Astrocyte of the spinal cord (primary cell): Measurements from ENCODE around the gene PRRC1.

Source experiments
- DNase-seq: peaks from one replicate; pipeline ENCODE4 v3.0.0; 2011; ENCODE audit warnings: low read depth, low spot score
- H3K4me3 ChIP-seq: 2 replicates; pipeline ENCODE4 v1.5.1; 2011; ENCODE audit warnings: low read depth, mild to moderate bottlenecking, low read length, moderate library complexity
- in situ Hi-C: cut with HindIII; loops from 2 replicates; pipeline ENCODE4 v1.10.0; 2017; ENCODE audit warnings: low sequenced_read_pairs
- TF ChIP-seq, protein P1 (sequence below): IDR thresholded peaks from 2 replicates; pipeline ENCODE4 v1.5.1; 2012; ENCODE audit warnings: low read depth, mild to moderate bottlenecking, low read length, inconsistent platforms

PRRC1 gene

DNA sequence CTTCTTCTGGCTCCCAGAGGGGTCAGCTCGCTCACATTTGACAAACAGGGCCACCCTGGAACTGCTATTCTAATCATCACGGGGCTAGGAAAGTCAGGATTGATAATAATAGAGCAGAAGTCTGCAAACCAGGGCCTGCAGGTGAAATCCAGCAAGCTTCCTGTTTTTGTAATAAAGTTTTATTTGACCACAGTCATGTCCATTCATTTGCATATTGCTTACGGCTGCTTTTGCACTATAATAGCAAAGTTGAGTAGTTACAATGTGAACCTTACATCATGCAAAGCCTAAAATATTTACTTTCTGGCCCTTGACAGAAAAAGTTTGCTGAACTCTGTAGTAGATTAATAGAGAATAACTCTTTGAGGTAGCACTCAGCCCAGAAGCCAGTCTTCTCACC is 68.2 kb downstream of the PRRC1 start:
- DNase-seq: no peak

GRCh38 chr5:127586066-127586770 is 68.8 kb downstream of the PRRC1 start:
- no peak for DNase-seq
- no peak overlapping the region for H3K4me3 ChIP-seq
- in situ Hi-C loops: no loop called here
- TF ChIP-seq, protein P1, sequence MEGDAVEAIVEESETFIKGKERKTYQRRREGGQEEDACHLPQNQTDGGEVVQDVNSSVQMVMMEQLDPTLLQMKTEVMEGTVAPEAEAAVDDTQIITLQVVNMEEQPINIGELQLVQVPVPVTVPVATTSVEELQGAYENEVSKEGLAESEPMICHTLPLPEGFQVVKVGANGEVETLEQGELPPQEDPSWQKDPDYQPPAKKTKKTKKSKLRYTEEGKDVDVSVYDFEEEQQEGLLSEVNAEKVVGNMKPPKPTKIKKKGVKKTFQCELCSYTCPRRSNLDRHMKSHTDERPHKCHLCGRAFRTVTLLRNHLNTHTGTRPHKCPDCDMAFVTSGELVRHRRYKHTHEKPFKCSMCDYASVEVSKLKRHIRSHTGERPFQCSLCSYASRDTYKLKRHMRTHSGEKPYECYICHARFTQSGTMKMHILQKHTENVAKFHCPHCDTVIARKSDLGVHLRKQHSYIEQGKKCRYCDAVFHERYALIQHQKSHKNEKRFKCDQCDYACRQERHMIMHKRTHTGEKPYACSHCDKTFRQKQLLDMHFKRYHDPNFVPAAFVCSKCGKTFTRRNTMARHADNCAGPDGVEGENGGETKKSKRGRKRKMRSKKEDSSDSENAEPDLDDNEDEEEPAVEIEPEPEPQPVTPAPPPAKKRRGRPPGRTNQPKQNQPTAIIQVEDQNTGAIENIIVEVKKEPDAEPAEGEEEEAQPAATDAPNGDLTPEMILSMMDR: no peak

More for the DNA sequence above, 68.2 kb downstream of the PRRC1 start:
- in situ Hi-C loops: no loop called here
- TF ChIP-seq, protein P1: no peak
- no peak overlapping the region for H3K4me3 ChIP-seq

DNA sequence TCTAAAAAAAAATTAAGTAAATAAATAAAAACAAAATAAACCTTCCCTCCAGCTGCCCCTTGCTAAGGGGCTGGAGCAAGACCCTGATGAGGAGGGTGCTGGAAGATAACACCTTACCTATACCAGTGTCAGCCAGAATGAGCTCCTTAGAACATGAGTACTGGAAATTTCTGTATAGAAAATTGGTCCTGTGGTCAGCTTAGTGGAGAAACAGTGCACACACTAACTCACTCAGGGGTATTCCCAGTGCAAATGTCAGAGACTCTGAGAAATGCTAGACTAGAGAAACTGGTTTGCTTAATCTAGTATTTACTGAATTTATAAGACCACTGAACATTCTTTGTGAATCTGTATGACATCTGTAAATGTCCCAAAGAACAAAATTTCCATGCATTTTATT is 69.4 kb downstream of the PRRC1 start:
- TF ChIP-seq, protein P1: no peak
- no peak overlapping the region for H3K4me3 ChIP-seq
- DNase-seq: no peak
- in situ Hi-C loops: no loop called here

GRCh38 chr5:127587246-127587917 is 69.9 kb downstream of the PRRC1 start:
- in situ Hi-C loops: no loop called here
- DNase-seq: no peak
- H3K4me3 ChIP-seq: no peak overlapping the region

GRCh38 chr5:127588368-127588767 is 70.9 kb downstream of the PRRC1 start:
- no peak for DNase-seq
- H3K4me3 ChIP-seq: no peak overlapping the region
- in situ Hi-C loops: no loop called here
- TF ChIP-seq, protein P1: no peak

More at GRCh38 chr5:127587246-127587917, 69.9 kb downstream of the PRRC1 start:
- TF ChIP-seq, protein P1: no peak

DNA sequence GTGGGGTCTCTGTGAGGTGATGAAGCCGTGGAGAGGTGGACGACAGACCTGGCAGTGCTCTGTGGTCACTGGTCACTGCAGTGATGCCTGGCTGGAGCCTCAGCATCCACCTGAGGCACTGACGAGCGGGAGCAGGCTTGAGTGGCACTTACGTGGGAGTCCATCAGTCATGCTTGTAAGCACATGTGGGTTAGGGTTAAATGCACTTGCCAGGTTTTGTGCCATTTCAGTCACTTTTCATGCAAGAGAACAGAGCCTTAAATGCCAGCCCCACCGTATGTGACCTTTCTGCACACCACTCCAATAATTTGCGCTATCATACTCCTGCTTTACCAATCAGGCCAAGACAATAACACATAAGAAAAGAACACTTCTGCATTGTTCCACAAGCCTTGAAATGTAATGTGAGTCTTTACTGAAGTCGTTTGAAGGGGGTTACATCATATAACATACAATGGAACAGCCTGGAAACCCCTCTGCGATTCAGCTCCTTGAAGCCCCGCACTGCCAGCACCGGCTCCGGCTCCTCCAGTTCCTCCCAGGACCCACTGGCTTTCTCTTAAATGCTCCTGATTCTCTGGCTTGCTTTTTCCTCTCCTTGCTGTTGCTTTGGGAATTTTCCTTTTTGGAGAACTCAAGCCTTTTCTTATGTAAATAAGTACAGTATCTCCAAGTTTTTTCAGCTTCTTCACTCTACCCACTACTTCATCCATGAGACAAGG is 72.0 kb downstream of the PRRC1 start:
- DNase-seq: no peak
- no peak overlapping the region for H3K4me3 ChIP-seq
- TF ChIP-seq, protein P1: no peak
- in situ Hi-C loops: no loop called here
